Measurements from ENCODE around the gene RAB29. TPM values are rescaled to one million over a fixed set of nuclear protein-coding genes. Genes with fewer than 3 reads are reported as not detected.

Gene RAB29
- total and polyA plus RNA-seq, 9 of the 15 experiments (the other 6 are each of a cell fraction or from before 2014, with no cell fraction given): 6.3 to 17.6 (median 8.0) TPM

GRCh38 chr1:205791568-205792180 lies 16.4 kb upstream of the RAB29 start (continued):
- TF ChIP-seq ATF7 (IDR thresholded peaks at IDR 0.05) (0 out of 2 replicates have a peak, but pooled peaks have one; percentile 29), ZNF696 (CRISPR knock-in tag; conservative IDR thresholded peaks at IDR 0.05) (no peak), HNRNPUL1 (IDR thresholded peaks at IDR 0.05; ENCODE audit: low read length) (no peak), LARP7 (IDR thresholded peaks at IDR 0.05) (no peak), PHF8 (IDR thresholded peaks at IDR 0.05; ENCODE audit: borderline replicate concordance, low read length) (no peak), SMC3 (conservative IDR thresholded peaks at IDR 0.05; ENCODE audit: insufficient read depth, low read depth, low read length) (peak; percentile 96), CLOCK (CRISPR knock-in tag; IDR thresholded peaks at IDR 0.05; ENCODE audit: borderline replicate concordance) (no peak), RHOXF2B (CRISPR knock-in tag; conservative IDR thresholded peaks at IDR 0.05) (no peak), ZNF121 (CRISPR knock-in tag; conservative IDR thresholded peaks at IDR 0.05) (no peak), PTTG1 (tag; IDR thresholded peaks at IDR 0.05; ENCODE audit: low read depth) (no peak), YY1 (IDR thresholded peaks at IDR 0.05; ENCODE audit: borderline replicate concordance in 1 of 3, control insufficient read depth in 1 of 3, extremely low read depth in 1 of 3, insufficient read depth in 3 of 3, insufficient read length in 1 of 3, insufficient replicate concordance in 2 of 3, low read depth in 1 of 3, low read length in 2 of 3) (no peak), JUND (IDR thresholded peaks at IDR 0.05; ENCODE audit: borderline replicate concordance, low read depth, low read length) (peak; percentile 50), JUND (tag; IDR thresholded peaks at IDR 0.05; ENCODE audit: borderline replicate concordance, low read depth, low read length) (no peak), KDM4B (IDR thresholded peaks at IDR 0.05; ENCODE audit: borderline replicate concordance in 2 of 2, low read depth in 1 of 2) (no peak)
- TF ChIP-seq, protein P1, sequence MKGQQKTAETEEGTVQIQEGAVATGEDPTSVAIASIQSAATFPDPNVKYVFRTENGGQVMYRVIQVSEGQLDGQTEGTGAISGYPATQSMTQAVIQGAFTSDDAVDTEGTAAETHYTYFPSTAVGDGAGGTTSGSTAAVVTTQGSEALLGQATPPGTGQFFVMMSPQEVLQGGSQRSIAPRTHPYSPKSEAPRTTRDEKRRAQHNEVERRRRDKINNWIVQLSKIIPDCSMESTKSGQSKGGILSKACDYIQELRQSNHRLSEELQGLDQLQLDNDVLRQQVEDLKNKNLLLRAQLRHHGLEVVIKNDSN (CRISPR knock-in tag; IDR thresholded peaks at IDR 0.05): peak; percentile 48; the same call in 1 of the 2 replicates

All from K562 (cell line).